ENCODE results near the gene MAP4K2. TPM values are rescaled to one million over a fixed set of nuclear protein-coding genes. Genes with fewer than 3 reads are reported as not detected.

Gene MAP4K2
- total and polyA plus RNA-seq, 9 of the 15 experiments (the other 6 are each of a cell fraction or from before 2014, with no cell fraction given): 0.13 to 14.5 (median 7.3) TPM

GRCh38 chr11:64778473-64779298 lies 24.3 kb downstream of the MAP4K2 start, which contains the start of gene SF1 (continued):
- TF ChIP-seq THAP12 (CRISPR knock-in tag; IDR thresholded peaks at IDR 0.05) (no peak), CBX5 (IDR thresholded peaks at IDR 0.05; ENCODE audit: borderline replicate concordance, low read depth) (no peak), PTBP1 (IDR thresholded peaks at IDR 0.05; ENCODE audit: low read depth, low read length) (no peak), BCLAF1 (IDR thresholded peaks at IDR 0.05; ENCODE audit: borderline replicate concordance in 1 of 2, control insufficient read depth in 1 of 2, low read depth in 2 of 2, low read length in 1 of 2) (no peak), VEZF1 (CRISPR knock-in tag; IDR thresholded peaks at IDR 0.05) (peak; percentile 78), JUN (IDR thresholded peaks at IDR 0.05; ENCODE audit: borderline replicate concordance, low read depth, low read length) (peak; percentile 76), JUN (CRISPR knock-in tag; IDR thresholded peaks at IDR 0.05; ENCODE audit: borderline replicate concordance) (no peak), ARHGAP35 (IDR thresholded peaks at IDR 0.05; ENCODE audit: partially characterized antibody) (peak; percentile 92), MIER1 (IDR thresholded peaks at IDR 0.05; ENCODE audit: low read depth) (no peak), ZBTB8A (IDR thresholded peaks at IDR 0.05; ENCODE audit: partially characterized antibody) (no peak), BRCA1 (IDR thresholded peaks at IDR 0.05) (no peak), BRCA1 (CRISPR knock-in tag; IDR thresholded peaks at IDR 0.05) (no peak), MAZ (CRISPR knock-in tag; conservative IDR thresholded peaks at IDR 0.05 in 1 of 2, IDR thresholded peaks at IDR 0.05 in 1 of 2) (peak; percentile 44 to 85; a peak in 3 of 4 replicates), CTCF (IDR thresholded peaks at IDR 0.05 in 2 of 3, conservative IDR thresholded peaks at IDR 0.05 in 1 of 3; ENCODE audit: insufficient read depth in 2 of 3, low read depth in 1 of 3, low read length in 3 of 3) (peak; percentile 13 to 42 (median 17); a peak in 3 of 6 replicates)

All from K562 (cell line).